ENCODE data around the gene IGFALS.

The IGFALS gene

GRCh38 chr16:1775006-1775845 is 18.3 kb downstream of the IGFALS start:
- no peak for TF ChIP-seq CTCF (IDR thresholded peaks at IDR 0.05; ENCODE audit: extremely low read depth, missing control alignments)
- no peak for DNase-seq (ENCODE audit: low spot score)

GRCh38 chr16:1774448-1774780 is 19.1 kb downstream of the IGFALS start:
- no peak for TF ChIP-seq CTCF (IDR thresholded peaks at IDR 0.05; ENCODE audit: extremely low read depth, missing control alignments)
- no peak for DNase-seq (ENCODE audit: low spot score)

GRCh38 chr16:1773703-1774447 is 19.6 kb downstream of the IGFALS start:
- no peak for TF ChIP-seq CTCF (IDR thresholded peaks at IDR 0.05; ENCODE audit: extremely low read depth, missing control alignments)
- no peak for DNase-seq (ENCODE audit: low spot score)

- peak; percentile 90 for TF ChIP-seq CTCF (IDR thresholded peaks at IDR 0.05; ENCODE audit: extremely low read depth, missing control alignments)
- DNase-seq (ENCODE audit: low spot score): peak; percentile 94
These were observed 20.4 kb downstream of the IGFALS start, which contains the start of gene MRPS34 for GRCh38 chr16:1772908-1773702. TSS of gene MRPS34 (minus strand) at chr16:1773134. CDS start at chr16:1773119, 15 bp downstream.

GRCh38 chr16:1772362-1772907 is 21.1 kb downstream of the IGFALS start, which contains the start of gene EME2:
TSS of gene EME2 (plus strand) at chr16:1772810. CDS start at chr16:1773228, 418 bp downstream.
- peak; percentile 61 for DNase-seq (ENCODE audit: low spot score)
- no peak for TF ChIP-seq CTCF (IDR thresholded peaks at IDR 0.05; ENCODE audit: extremely low read depth, missing control alignments)

GRCh38 chr16:1771864-1772361 is 21.6 kb downstream of the IGFALS start:
- DNase-seq (ENCODE audit: low spot score): no peak
- no peak for TF ChIP-seq CTCF (IDR thresholded peaks at IDR 0.05; ENCODE audit: extremely low read depth, missing control alignments)
